AG09309 (cell line): ENCODE measurements around the gene COG5.
A peak's percentile ranks its signal among the peaks of the same experiment; 100 is the strongest.

ENCODE experiments used
- DNase-seq: peaks from one replicate; pipeline ENCODE4 v3.0.0-alpha.2; 2010; ENCODE audit warnings: low read depth
- H3K4me3 ChIP-seq: 2 replicates; pipeline ENCODE4 v1.5.1; 2011; ENCODE audit warnings: mild to moderate bottlenecking, low read depth, low read length, moderate library complexity; ENCODE audit not compliant: control insufficient read depth
- CTCF ChIP-seq: IDR thresholded peaks from 2 replicates; pipeline ENCODE4 v1.5.1; 2011; ENCODE audit warnings: mild to moderate bottlenecking, low read depth, low read length, inconsistent platforms; ENCODE audit not compliant: insufficient read depth, control insufficient read depth; ENCODE audit errors: missing control alignments

COG5 gene

GRCh38 chr7:107201795-107202450 is 361.8 kb downstream of the COG5 start:
- H3K4me3 ChIP-seq: no peak overlapping the region
- DNase-seq: no peak
- TF ChIP-seq CTCF: peak; percentile 47

- H3K4me3 ChIP-seq: no peak overlapping the region
- TF ChIP-seq CTCF: no peak
- no peak for DNase-seq
These were observed 366.7 kb downstream of the COG5 start for GRCh38 chr7:107196834-107197610.

GRCh38 chr7:107194052-107194451 is 369.7 kb downstream of the COG5 start:
- TF ChIP-seq CTCF: no peak
- no peak for DNase-seq
- no peak overlapping the region for H3K4me3 ChIP-seq

- no peak for TF ChIP-seq CTCF
- DNase-seq: no peak
- no peak overlapping the region for H3K4me3 ChIP-seq
These were observed 373.6 kb downstream of the COG5 start for GRCh38 chr7:107190090-107190489.

GRCh38 chr7:107187774-107188173 is 375.9 kb downstream of the COG5 start:
- H3K4me3 ChIP-seq: no peak overlapping the region
- DNase-seq: no peak
- TF ChIP-seq CTCF: no peak

- TF ChIP-seq CTCF: no peak
- no peak overlapping the region for H3K4me3 ChIP-seq
- no peak for DNase-seq
These were observed 377.5 kb downstream of the COG5 start for GRCh38 chr7:107186240-107186639.
